ENCODE data around the gene CYP4B1.

GRCh38 chr1:46790446-46791101, 8.3 kb upstream of the CYP4B1 start:
- TF ChIP-seq MYC (IDR thresholded peaks at IDR 0.05; ENCODE audit: low read depth, low read length) = no peak
- TF ChIP-seq POLR2AphosphoS5 (IDR thresholded peaks at IDR 0.05; ENCODE audit: insufficient read depth, low read depth, low read length) = no peak
- no peak for TF ChIP-seq POLR2A (IDR thresholded peaks at IDR 0.05; ENCODE audit: low read depth, low read length)
- no peak for TF ChIP-seq CTCF (IDR thresholded peaks at IDR 0.05; ENCODE audit: extremely low read depth in 1 of 2, insufficient read depth in 1 of 2, low read depth in 1 of 2, low read length in 2 of 2)
- TF ChIP-seq MAX (IDR thresholded peaks at IDR 0.05; ENCODE audit: insufficient read depth, insufficient read length) = no peak
- TF ChIP-seq EZH2 (IDR thresholded peaks at IDR 0.05; ENCODE audit: borderline replicate concordance, low read depth, low read length, severe bottlenecking) = no peak
- no peak for TF ChIP-seq FOS (IDR thresholded peaks at IDR 0.05; ENCODE audit: borderline replicate concordance, insufficient read depth, low read length)
